Suprapubic skin (tissue), 4 donors: ENCODE measurements around the gene SYT11.

Experiments
- EP300 ChIP-seq: sonication (generic); formaldehyde crosslinking; IDR thresholded peaks from one replicate; pipeline ENCODE4 v1.6.1; 2017; ENCODE audit warnings: antibody characterized with exemption
- POLR2A ChIP-seq, 2 donors: fragments of 450-650 bp; IDR thresholded peaks; one replicate each; pipeline ENCODE4 v1.6.1; 2017; ENCODE audit warnings: antibody characterized with exemption in 2 of 2, mild to moderate bottlenecking in 2 of 2, moderate library complexity in 2 of 2
- POLR2AphosphoS5 ChIP-seq, 3 donors: sonication (generic); formaldehyde crosslinking; IDR thresholded peaks; one replicate each; pipeline ENCODE4 v1.6.1; 2017; ENCODE audit warnings: antibody characterized with exemption in 3 of 3
- TF ChIP-seq, protein P1 (sequence below), 2 donors: fragments of 200-600 bp in 1 of 2; fragments of 450-650 bp in 1 of 2; sonication (generic) in 1 of 2; IDR thresholded peaks; one replicate each; pipeline ENCODE4 v1.5.1; 2016 to 2019; ENCODE audit warnings: antibody characterized with exemption in 2 of 2, mild to moderate bottlenecking in 1 of 2, moderate library complexity in 1 of 2

DNA sequence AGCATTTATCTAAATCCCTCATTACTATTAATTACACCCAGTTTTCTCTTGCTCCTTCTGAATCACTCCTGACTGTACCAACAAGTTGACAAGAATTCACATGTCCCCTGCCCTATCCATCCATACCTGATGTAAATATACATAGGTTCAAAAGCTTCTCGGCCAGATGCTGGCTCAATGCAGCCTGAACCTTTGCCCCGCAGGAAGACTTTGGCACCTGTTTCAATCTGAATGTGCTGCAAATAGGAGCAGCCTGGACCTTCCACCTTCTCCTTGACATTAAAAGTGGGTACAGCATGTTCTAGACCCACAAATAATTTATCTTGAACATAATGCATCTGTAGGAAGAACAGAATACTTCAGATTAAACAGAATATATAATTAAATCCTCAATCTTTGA lies 66.1 kb downstream of the SYT11 start:
- no peak for TF ChIP-seq EP300
- no peak for TF ChIP-seq POLR2A (IDR thresholded peaks at IDR 0.05)
- TF ChIP-seq, protein P1, sequence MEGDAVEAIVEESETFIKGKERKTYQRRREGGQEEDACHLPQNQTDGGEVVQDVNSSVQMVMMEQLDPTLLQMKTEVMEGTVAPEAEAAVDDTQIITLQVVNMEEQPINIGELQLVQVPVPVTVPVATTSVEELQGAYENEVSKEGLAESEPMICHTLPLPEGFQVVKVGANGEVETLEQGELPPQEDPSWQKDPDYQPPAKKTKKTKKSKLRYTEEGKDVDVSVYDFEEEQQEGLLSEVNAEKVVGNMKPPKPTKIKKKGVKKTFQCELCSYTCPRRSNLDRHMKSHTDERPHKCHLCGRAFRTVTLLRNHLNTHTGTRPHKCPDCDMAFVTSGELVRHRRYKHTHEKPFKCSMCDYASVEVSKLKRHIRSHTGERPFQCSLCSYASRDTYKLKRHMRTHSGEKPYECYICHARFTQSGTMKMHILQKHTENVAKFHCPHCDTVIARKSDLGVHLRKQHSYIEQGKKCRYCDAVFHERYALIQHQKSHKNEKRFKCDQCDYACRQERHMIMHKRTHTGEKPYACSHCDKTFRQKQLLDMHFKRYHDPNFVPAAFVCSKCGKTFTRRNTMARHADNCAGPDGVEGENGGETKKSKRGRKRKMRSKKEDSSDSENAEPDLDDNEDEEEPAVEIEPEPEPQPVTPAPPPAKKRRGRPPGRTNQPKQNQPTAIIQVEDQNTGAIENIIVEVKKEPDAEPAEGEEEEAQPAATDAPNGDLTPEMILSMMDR (IDR thresholded peaks at IDR 0.05) = no peak
- no peak for TF ChIP-seq POLR2AphosphoS5 (IDR thresholded peaks at IDR 0.05)
